Inferior parietal cortex (tissue), 1 donor: ENCODE data around the gene SLC25A23.
A peak's percentile ranks its signal among the peaks of the same experiment; 100 is the strongest.

ENCODE experiments used
- DNase-seq: peaks from one replicate; pipeline ENCODE4 v3.0.0-alpha.2; 2016; ENCODE audit errors: extremely low spot score

The SLC25A23 gene

DNA sequence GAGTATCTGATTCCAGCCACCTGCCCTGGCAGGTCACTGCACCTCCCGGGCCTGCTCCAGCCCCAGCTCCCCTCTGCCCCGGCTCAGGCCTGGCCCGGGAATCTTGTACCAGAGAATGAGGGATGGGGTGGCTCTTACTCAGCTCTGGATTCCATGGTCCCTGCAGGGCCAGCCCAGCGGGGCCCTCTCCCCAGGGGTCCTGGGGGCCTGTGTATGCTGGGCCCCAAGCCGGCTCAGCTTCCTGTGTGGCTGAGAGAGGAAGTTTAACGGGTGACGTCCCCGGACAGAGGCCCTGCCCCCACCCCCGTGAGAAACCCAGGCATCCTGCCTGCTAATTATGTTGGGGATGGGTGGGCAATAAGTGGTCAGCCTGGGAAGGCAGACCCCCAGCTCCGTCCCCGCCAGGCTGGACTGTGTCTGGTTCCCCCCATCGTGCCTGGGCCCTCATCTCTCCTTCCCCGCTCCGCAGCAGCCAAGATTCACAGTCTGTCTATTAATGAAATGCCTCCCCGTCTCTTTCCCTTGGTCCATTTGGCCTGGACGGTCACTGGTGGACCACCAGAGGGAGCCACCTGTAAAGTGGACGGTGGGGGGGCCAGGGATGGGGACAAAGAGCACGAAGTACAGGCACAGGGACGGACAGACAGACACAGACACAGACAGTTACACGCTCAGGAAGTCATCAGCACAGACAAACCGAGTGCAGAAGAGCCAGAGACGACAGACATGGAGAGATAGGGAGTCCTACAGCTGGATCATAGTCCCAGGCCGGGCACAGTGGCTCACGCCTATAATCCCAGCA is 22.1 kb upstream of the SLC25A23 start, which contains the start of gene DENND1C:
Gene DENND1C (minus strand): TSS at position 247 of the 802 bp plus-strand sequence. CDS start 92 bp downstream, at position 155.
- DNase-seq = no peak

DNA sequence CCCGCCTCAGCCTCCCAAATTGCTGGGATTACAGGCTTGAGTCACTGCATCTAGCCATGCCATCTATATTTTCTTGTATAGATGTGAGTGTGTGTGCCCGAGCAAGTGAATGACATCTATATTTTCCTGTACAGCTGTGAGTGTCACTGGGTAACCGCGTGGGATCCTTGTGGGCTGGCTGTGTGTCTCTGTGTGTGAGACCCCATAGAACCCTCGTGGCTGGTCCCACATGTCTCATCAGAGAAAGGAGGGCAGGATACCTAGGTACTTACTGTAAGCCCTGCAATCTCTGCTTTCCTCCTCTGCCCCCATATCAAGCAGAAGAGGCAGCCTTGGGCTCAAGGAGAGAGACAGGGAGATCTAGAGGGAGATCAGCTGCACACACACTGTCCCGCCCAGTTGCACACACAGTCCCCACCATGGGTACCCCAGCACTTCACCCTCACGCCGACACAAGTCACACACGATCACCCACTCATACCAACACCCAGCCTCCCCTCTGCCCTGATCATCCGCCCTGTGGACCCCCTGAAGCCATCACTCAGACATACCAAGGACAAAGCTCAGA is 21.3 kb upstream of the SLC25A23 start:
- no peak for DNase-seq

DNA sequence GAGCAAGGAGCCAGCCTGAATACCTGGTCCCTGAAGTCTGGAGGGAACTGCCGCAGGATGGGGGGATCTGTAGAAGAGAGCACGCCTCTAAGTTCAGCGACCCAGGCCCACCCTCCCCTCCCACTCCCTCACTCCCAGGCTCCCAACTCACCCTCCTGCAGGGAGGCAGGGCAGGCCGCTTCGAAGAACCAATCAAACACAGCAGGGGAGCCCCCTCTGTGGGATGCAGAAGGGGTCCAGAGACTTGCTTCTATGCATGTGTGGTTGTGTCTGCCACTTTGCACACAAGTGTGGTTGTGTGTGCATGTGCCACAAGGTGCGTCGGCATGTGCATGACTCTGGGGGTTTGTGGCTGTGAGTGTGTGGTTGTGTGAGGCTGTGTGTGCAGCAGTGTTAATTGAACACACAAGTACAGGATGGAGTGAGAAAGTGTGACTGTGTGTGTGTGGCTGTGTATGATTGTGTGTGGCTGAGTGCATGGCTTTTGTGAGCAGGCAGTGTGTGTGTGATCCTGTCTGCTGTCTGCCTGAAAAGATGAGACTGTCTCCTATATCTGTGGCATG is 20.3 kb upstream of the SLC25A23 start:
- DNase-seq = no peak

DNA sequence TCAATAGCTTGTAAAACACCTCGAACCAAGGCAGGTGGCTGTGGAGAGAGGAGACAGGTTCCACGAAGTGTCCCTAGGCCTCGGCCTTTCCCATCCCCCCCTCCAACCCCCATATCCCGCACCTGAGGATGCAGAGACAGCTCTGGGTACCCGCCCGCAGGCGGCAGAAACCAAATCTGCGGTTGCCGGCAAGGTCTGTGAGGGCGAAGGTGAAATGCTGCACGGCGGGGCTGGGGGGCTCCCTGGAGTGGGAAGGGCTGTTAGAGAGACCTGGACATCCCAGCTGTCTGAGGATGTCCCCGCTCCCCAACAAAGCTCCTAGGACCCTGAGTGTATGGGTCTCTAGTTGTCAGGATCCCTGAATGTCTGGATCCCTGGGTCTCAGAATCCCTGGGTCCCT is 19.2 kb upstream of the SLC25A23 start:
- DNase-seq = no peak

DNA sequence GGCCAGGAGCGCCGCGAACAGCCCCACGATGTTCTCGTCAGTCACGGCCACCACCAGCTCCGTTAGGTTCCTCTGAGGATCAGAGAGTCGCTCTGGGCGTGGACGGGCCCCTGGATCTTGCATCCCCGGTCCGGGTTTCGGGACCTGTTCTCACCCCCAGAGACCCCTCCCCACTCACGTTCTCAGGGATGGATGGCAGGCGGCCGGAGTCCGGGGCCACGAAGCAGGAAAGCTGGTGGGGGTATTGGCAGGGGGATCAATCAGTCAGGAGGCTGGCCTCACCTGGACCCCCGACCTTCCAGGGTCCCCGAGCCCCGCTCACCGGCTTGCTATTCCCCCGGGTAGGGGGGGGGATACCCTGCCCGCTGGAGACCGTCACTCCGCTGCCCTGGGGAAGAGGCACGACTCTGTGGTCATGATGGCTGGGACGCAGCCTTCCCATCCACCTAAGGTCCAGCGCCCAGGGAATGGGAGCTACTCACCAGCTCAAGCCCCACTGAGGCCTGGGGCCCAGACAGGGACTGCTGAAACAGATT is 17.4 kb upstream of the SLC25A23 start:
- no peak for DNase-seq

DNA sequence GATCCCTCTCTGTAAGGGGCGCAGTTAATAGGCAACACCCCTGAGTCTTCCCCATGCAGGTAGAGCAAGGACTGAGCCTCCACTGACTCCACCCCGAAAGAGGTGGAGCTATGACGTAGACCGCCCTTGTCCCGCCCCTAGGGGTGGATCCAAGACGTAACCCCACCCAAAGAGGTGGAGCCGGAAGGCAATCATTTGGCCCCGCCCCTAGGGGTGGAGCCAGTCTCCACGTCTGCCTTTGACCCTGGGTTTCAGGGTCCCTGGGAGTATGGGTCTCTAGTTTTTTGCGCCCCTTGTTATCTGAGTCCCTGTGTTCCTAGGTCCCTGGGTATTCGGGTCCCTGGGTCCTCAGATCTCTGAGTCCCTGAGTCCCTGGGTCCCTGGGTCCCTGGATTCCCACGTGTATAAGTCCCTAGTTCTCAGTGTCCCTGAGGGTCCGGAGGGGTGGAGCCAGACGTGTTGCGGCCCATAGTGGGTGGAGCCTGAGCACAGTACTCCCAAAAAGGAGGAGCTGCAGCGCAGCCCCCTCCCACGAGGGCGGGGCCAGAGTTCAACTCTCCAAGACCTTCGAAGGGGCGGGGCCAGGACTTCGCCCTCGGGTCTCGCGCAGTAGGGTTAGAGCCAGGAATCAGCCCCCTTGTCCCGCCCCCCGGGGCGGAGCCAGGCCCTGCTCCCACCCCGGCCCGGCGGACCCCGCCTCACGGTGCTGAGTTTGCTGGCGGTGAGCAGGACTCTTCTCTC is 16.7 kb upstream of the SLC25A23 start:
- peak; percentile 67 for DNase-seq

DNA sequence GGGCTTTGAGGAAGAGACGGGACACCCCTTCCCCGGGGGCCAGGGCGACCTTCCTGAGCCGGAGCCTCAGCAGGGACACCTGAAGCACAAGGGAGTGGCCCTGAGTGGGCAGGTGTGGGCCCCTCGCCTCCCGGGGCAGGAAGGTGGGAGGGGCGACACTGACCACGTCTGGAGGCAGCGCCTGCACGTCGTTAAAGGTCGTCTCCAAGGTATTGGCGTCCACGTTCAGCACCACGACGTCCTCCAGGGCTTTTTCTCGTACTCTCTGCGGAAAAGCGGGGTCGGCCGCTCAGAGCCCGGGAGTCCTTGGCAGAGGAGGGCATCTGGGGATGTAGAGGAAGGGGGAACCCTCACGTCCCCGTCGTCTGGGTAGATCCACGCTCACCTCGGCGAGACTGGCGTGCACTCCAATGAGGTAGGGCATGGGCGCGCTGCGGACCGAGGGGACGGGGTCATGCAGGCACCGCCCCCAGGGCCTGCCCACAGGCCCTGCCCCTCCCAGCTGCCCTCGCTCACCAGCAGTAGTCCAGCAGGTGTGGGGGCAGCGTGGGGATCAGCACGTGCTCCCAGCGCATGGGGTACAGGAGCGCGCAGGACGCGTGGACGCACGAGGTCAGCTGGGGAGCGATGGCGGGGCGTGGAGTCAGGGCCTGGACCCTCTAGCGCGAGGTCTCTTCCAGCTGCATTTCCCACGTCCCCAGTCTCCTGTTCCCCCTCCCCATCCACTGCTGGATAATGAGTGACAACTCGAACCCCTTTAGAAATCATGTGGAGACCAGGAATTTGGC is 15.9 kb upstream of the SLC25A23 start:
- DNase-seq = no peak

DNA sequence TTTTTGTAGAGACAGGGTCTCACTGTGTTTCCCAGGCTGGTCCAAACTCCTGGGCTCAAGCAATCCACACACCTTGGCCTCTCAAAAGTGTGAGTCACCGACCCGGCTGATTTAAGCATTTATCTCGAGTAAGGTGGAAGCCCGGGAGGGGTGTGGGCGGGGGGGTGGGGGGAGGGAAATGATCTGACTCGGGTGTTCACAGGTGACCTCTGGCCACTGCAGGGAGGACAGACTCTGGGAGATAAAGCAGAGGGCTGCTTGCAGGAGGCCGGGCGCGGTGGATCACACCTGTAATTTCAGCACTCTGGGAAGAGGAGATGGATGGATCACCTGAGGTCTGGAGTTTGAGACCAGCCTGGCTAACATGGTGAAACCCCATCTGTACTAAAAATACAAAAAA is 14.1 kb upstream of the SLC25A23 start:
- DNase-seq = no peak

DNA sequence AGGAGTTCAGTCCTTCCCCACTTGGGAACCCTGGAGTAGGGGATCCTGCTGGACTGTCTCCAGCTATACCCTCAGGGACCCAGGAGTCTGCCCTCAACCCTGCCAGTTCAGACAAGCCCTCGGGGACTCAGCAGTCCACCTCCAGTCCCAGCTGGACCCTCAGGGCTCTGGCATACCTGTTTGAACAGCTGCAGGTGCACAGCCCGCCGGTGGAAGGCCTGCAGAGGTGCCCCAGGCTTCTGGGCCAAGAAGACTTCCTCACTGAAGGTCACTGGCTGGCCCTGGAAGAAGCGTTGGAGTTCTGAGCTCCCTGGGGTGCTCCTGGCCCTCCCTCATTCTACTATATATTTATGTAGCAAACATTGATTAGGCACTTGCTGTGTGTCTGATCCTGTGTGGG is 13.1 kb upstream of the SLC25A23 start:
- no peak for DNase-seq

DNA sequence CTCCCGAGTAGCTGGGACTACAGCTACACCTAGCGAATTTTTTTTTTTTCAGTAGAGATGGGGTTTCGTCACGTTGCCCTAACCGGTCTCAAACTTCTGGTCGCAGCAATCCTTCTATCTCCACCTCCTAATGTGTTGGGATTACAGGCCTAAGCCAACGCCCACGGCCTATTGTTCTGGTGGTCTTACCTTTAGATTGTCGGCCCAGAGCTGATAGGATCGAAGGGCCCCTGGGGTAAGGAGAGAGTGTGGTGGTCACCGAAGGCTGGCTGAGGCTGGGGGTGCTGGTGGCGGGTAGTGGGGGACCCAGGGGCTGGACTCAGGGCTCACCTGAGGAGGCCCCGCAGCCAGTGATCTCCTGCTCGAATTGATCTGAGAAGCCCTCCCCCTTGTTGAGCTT is 11.5 kb upstream of the SLC25A23 start:
- no peak for DNase-seq

DNA sequence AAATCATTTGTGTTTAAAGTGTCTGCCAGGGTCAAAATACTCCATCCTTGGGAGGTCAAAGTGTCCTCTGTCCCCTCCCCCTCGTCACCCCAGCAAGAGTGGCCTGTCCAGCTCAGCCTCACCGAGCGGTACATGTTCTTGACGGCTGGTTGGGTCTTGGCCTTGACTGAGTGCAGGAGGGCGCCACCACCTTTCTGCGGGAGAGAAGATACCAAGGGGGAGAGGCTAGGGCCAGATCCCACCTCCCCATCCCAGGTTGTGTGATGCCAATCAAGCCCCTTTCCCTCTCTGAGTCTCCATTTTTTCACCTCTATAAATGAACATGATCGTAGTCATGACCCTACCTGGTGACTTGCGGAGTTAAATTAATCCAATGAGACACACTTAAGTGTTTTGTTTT is 10.6 kb upstream of the SLC25A23 start:
- no peak for DNase-seq

DNA sequence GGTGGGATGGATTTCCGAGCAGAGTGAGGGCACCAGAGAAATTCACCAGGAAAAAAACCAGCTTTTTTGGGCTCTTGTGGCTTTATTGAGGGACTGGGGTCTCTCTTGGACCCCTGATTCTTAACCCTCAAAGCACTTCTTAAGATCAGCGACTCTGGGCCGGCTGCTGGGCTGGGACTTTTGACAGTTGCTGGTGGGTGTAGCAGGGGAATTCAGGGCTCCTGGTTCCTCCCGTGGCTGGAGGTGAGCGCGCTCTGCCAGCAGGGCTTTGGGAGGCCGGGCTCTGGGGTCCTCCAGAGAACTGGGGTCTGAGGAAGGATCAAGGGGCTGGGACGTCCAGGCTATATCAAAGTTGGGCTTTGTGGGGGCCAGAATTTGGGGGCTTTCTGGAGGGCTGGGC is 7.8 kb upstream of the SLC25A23 start:
- no peak for DNase-seq

DNA sequence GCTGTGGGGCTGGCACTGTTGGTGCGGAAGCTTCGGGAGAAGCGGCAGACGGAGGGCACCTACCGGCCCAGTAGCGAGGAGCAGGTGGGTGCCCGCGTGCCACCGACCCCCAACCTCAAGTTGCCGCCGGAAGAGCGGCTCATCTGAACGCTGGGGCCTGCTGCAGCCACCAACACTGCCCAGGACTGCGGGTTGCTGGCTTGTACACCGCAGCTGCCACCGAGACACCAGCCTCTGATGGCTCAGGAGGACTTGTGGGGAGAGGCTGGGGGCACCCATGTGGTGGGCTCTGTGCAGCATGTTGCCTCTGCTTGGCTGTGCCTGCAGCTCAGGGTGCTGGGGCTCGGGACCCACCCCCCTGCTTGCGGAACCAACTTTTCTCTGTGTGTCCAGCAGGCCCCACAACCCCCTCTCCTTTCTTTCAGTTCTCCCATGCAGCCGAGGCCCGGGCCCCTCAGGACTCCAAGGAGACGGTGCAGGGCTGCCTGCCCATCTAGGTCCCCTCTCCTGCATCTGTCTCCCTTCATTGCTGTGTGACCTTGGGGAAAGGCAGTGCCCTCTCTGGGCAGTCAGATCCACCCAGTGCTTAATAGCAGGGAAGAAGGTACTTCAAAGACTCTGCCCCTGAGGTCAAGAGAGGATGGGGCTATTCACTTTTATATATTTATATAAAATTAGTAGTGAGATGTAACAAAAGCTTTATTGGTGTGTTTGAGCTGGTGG is 7.1 kb upstream of the SLC25A23 start:
- no peak for DNase-seq

DNA sequence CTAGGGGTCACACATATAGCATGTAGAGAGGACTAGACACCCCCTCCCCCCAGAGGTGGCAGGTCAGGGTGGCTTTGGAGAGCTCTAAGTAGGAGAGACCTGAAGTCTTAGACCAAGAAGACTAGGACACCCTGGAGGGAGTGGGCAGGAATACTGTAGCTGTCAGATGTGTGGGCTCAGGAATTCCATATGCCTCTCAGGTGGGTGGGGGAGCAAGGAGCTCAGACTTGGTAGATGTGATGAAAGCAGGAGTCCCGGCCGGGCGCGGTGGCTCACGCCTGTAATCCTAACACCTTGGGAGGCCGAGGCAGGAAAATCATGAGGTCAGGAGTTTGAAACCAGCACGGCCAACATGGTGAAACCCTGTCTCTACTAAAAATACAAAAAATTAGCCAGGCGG is 6.1 kb upstream of the SLC25A23 start:
- DNase-seq = no peak

DNA sequence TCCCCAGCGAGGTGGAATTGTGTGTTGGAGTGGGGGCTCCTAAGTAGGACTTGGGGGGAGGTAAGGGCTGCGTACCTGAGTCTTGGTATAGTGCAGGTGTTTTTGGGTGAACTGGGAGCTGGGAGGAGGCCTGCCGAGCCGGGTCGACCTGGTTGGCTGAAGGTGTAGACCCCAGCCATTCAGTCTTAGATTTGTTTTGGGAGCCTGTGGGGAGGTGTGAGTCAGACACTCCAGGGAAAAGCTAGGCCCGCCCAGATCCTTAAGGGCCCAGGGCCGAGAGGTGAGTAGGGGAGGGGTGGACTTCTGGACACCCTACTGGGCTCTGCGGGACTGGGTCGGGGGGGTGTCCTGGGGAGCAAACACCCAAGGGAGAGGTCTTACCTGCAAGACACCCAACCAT is 5.4 kb upstream of the SLC25A23 start:
- no peak for DNase-seq

DNA sequence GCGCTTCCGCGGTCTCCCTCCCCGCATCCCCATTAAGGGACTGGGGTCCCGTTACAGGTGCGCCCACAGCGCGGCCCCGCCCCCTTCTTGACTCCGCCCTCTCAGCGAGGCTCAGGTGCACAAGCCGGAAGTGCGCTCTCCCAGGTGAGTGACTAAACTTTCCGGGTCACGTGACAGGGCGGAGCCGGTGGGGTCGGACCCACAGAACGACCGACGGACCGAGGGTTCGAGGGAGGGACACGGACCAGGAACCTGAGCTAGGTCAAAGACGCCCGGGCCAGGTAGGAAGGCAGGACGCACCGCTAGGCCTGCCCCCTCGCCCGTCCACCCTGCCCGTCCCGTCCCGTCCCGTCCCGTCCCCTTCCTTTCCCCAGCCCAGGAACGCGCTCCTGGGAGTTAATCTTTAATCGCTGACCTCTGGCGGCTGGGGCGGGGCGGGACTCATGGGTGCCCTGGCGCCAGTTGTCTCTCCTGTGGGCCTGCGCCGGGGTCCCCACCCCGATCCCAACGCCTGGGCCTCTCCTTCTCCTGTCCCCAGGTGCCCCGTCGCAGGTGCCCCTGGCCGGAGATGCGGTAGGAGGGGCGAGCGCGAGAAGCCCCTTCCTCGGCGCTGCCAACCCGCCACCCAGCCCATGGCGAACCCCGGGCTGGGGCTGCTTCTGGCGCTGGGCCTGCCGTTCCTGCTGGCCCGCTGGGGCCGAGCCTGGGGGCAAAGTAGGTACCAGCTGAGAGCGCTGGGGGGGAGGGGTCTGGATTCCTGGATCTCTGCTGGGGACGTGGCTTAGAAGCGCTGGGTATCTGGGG is 4.7 kb upstream of the SLC25A23 start, which contains the start of gene CRB3:
Gene CRB3 (plus strand): TSS at position 202 of the 804 bp plus-strand sequence. CDS start 431 bp downstream, at position 633.
- no peak for DNase-seq

DNA sequence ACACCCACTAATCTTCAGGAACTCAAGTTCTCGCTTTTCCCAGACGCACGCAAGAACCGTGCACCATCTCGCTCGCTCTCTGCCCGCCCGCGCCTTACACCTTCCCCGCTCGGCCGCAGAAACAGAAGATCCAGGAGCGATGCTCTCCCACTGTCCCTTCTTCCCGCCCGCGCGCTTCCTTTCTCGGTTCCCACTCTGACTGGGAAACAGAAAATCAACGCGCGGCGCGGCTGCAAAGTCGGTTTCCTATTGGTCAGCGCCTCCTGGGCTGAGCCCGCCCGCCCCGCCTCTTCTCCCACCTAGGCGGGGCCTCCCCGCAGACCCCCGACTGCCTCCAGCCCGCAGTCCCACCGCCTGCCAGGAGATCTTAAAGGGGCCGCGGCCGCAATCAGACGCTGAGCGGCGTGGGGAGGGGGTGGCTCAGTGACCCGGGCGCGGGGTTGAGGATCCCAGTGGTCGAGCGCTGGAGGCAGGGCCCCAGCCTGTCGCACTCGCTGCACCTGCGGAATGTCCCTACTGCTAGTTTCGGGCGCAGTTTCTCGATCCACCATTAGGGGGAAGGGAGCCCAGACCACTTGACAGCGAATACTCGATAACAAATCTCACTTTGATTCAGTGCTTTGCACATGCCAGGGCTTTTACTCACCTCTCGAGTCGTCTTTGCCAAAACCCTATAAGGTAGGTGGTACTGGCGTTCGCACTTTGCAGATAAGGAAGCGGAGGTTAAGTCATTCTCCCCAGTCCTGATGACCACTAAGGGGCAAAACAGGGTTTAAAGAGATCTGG is 700 bp upstream of the SLC25A23 start:
- peak; percentile 99 for DNase-seq

DNA sequence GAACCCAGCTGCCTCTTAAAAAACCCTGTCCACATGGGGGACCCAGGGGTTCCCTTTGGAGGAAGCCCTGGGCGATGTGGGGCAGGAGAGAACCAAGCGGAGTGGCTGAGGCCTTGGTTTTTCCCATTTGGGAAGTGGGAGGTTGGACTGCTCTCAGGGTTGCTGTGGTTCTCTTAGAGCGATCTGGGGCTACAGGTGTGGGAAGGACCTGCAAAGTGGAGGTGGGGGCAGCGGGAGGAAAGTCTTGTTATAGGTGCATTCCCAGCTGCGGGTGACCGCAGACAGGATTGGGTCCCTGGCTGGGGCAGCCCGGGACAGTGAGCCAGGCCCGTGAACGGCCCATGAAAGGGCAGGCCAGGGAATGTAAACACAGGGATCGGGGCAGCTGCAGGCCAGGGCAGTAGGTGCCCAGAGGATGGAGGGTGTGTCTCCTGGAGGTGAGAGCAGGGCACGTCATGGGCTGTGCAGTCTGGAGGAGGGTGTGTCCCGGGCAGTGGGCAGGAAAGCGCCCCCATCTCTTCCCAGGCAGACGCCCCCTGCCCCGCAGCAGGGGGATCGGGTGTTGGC is 814 bp downstream of the SLC25A23 start:
- no peak for DNase-seq
